ENCODE measurements around the gene CTSG.
"Not testable (repeated sequence)": the region's sequence is repeated elsewhere in the genome, so short reads cannot be mapped to it uniquely, and the experiment has no call there.

Gene CTSG

DNA sequence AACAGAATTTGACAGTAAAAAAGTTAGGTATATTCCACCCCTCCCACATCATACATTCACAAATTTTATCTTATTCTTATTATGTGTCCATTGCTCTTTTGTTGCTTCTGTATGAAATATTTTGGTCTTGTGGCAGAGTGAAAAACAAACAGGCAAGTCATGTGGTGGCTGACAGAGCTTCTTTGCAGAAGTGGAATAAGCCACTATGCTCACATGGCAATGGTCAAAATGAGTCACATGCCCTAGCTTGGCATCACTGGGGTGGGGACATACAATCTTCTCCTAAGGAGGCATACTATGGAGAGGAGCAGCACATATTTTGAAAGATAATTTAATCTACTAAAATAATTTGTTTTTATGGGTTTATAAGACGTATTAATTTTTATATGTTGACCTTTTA lies 40.3 kb downstream of the CTSG start:
- DNase-seq = no peak

- no peak for DNase-seq
These were observed 41.8 kb downstream of the CTSG start for GRCh38 chr14:24534286-24534685.

GRCh38 chr14:24525877-24526620 lies 50.0 kb downstream of the CTSG start:
- DNase-seq = not testable (repeated sequence)
